COLO668 (cell line): ENCODE data around the gene LCN6.
A peak's percentile ranks its signal among the peaks of the same experiment; 100 is the strongest.

Experiments used
- DNase-seq: peaks from one replicate; lab custom pipeline; 2025; ENCODE audit not compliant: unreplicated experiment; lab: John Stamatoyannopoulos, UW

LCN6 gene

GRCh38 chr9:136745389-136746154 is 2.8 kb downstream of the LCN6 start:
- no peak for DNase-seq

GRCh38 chr9:136744773-136745172 is 3.6 kb downstream of the LCN6 start:
- DNase-seq: no peak

DNA sequence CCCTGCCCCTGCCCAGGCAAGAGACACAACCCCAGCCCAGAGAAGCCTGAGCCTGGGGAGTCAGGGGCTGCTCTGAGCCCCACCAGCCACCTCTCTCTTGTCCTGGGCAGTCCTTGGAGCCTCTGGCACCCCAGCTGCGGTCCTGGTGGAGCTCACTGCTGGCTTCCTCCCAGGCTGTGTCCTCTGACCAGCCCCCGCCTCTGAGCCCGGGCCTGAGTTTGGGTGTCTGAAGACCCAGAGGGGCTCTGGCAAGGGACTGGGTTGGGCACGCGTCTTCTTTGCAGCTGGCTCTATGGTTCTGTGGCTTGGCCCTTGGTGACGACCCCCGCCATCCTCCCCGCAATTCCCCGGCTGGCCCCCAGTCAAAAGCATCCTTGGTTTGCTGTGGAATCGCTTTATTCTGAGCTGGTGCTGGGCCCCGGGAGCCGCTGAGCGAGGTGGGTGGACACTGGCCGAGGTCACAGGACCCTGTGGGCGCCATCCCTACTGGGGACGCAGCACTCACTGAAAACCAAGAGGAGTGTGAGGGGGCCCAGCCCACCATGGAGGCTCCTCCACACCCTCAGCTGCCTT is 4.6 kb downstream of the LCN6 start:
- no peak for DNase-seq

DNA sequence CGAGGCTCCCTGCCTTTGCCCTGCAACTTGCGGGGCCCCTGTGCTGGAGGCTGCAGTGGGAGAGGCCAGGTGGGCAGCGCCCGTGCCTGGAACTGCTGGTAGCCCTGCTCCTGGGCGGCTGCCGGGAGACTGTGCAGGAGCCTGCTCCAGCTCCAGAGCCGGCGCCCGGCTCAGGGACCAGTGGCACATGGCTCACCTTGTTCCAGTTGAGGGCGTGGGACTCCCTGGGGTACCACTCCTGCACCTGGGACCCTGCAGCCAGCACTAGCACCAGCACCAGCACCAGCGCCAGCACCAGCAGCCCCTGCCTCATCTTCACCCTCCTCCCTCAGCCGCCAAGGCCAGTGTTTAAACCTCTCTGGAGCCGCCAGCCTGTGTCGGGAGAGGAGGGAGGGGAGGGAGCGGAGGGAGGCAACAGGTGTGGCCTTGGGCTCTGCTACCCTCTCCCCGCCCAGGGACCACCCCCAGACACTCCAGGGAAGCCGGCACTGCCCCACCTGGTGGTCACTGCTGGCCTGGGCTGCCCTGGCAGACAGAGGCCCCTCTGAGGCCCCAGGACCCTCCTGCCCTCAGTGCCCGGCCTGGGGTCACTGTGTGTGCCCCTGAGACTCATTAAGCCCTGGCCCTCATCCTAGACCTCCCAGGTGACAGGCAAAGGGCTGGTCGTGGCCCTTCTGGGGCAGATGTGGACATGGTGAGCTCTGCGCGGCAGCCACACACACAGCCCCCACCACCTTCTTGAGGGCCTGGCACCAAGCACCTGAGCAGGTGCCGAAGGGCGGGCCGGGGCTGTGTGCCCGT is 5.5 kb downstream of the LCN6 start, which contains the start of gene LCN10:
LCN10 (minus strand) TSS at position 350 of the 801 bp plus-strand sequence; CDS start at position 313, 37 bp downstream.
- DNase-seq: peak; percentile 63

DNA sequence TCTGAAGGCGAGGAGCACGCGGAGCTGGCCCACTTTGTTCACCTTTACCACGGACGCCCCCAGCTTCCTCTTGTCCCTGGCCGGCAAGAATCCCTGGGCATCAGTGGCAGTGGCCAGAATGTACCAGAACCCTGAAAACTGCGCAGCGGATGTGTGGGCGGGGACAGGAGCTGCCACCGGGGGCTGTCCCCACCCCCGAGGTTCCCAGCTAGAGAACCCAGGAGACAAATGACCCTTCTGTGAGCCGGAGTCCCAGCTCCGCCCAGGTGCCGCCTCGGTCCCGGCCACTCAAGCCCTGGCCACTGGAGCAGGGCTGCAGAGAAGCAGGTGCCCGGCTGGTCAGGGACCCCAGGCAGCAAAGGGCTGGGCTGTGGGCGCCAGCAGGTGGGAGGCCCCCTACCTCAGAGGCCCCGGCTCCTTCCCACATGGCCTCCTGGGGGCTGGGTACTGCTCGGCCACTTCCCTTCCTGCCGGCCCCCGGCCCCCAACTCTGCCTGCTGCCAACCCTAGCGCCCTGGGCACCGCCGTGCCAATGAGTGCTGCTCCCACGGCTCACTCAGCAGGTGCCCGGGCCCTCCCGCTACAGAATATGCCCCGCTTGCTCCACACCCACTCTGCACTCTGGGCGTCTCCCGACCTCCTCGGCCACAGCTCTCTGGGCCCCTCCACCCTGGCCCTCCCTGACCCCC is 6.3 kb downstream of the LCN6 start:
- no peak for DNase-seq

- DNase-seq: no peak
These were observed 7.1 kb downstream of the LCN6 start for GRCh38 chr9:136740971-136741882.

DNA sequence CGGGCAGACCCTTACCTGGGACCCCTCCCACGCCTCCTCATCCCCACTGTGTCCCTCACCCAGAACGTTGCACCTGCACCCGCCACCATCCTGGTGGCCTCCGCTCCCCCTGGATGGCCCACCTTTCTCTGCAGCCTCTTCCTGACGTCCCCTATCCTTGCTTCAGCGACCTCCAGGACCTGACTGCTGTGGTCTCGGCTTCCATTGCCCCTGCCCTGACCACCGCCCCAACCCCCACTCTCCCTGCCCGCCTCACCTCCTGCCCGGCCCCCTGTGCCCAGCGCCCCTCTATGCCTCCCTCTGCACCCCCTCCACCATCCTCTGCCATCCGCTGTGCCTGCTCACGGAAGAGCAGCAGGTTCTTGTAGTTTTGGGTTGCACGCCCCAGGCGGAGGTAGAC is 7.8 kb downstream of the LCN6 start:
- no peak for DNase-seq

DNA sequence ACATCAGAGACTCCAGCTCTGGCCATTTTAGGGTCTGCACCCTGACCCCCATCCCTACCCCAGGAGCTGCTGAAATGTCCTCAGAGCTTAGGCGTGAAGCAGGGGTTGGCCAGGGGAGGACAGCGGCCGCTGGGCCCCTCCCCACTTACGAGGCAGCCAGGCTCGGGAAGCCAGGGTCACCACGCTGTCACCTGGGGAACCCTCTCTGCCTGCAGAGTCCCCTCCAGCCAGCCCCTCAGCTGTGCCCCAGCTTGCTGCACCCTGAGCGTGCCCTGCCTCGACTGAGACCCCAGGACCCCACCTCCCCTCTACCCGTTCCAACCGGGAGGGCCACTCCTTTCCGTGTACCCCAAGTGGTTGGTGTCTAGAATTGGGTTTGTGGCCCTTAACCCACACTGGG is 8.3 kb downstream of the LCN6 start:
- no peak for DNase-seq

DNA sequence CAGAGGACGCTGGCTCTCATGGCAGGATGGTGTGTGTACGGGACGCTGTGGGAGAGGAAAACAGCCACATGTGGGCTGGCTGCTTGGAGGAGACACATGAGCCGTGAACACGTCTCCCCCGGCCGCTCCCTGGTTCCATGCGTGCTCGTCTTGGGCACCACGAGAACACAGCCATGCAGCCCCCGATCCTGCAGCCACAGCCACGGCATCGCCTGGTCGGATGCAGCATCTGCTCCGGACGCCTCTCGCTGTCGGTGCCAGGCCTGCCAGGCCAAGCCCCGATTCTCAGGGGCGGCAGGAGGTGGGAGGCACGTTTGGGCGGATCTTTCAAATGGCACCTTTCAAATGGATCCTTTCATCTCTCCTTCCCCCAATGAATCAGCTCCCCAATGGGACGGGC is 8.8 kb downstream of the LCN6 start:
- no peak for DNase-seq

GRCh38 chr9:136738960-136739359 is 9.4 kb downstream of the LCN6 start:
- no peak for DNase-seq

- DNase-seq: no peak
These were observed 12.4 kb downstream of the LCN6 start for GRCh38 chr9:136735812-136736480.

- DNase-seq: no peak
These were observed 13.4 kb downstream of the LCN6 start for GRCh38 chr9:136734837-136735496.

GRCh38 chr9:136733611-136734010 is 14.7 kb downstream of the LCN6 start:
- no peak for DNase-seq

DNA sequence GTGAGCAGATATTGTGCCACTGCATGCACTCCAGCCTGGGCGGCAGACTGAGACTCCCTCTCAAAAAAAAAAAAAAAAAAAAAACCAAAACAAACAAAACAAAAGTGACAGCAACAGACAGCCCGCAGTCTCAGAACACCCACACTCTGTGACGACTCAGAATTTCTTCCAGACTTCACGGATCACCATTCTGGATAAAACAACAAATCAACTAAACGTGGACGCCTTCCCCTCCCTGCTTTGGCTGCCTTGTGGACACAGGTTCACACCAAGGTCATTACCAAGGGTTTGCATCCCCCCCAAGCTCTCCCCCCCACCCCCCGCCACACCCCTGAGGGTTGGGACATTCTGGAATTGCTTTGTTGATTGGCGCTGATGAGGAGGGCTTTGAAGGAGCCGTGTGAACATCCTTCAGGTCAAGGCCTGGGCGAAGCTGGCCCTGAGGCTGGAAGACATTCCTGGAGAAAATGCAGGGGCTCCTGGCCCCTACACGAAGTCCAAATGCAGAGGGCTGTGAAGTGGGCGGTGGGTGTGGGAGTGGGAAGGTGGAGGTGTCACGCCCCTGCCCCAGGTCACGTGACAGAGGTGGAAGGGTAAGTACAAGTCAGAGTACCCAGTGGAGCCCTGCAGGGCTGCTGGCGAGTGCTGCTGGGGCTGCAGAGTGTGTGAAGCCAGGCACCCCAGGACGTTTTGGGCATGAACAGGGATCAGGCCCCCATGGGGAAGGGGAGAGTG is 15.7 kb downstream of the LCN6 start:
- DNase-seq: no peak

DNA sequence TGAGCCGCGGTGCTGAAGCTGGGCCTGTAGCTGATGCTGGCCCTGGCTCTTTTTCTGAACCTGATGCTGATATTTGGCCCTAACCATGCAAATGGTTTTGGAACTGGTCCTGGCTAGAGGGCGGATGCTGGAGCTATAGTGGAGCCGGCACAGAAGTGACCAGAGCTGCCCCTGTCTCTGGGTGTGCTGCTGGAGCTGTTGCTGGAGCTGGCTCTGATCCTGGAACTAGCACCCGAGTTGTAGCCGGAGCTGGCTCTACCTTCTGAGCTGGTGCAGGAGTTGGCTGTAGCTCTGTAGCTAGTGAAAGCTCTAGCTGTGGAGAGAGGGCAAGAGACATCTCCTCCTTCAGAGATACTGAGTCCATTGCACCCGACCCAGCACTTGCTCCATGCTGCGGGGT is 18.4 kb downstream of the LCN6 start:
- no peak for DNase-seq

GRCh38 chr9:136729144-136729543 is 19.2 kb downstream of the LCN6 start:
- DNase-seq: no peak

DNA sequence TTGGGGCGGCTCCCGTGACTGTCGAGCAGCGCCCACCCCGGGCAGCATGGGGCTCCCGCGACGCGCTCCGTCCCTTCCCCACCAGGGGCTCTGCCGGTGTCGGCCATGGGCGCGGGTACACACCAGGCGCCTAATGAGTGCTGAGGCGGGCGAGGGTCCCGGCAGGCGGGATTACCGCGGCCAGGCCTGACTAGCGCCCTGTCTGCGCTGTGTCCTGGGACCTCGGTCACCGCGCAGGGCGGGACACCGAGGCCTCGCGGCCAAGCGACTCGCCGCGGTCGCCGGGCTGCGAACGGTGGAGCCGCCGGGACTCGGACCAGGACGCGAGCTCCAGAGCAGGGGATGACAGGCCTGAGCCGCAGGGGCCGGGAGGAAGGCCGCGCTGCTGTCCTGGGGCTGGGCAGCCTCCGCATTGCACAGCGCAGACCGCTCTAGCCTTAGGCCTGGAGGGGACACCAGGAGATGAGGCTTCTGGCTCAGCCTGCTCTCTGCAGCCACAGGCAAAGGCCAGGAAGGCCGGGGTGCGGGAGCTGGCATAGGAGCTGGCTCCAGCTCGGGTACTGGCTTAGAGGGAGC is 19.7 kb downstream of the LCN6 start:
- peak; percentile 53 for DNase-seq

DNA sequence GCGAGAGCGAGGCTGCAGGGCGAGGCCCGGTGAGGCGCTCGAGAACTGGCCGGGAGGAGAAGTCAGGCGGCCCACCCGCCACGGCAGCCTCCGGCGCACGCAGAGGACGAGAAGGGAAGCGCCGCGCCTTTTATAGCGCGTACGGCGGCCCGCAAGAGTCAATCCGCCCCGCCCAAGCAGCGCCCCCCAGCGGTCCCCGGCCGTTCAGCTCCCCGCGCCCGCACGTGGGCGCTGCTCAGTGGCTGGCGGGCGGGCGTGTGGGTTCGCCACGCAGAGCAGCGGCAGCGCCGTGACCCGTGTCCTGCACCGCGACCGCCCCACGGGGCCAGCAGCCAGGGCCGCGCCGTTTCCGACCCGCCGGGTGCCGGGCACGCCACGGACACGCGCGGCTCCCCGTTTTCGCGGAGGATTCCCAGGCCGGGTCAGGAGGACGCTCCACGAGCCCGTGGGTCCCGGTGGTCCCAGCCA is 20.2 kb downstream of the LCN6 start:
- DNase-seq: peak; percentile 94
